Measurements from ENCODE around the gene SLC26A11. TPM values are rescaled to one million over a fixed set of nuclear protein-coding genes. Genes with fewer than 3 reads are reported as not detected.

Gene SLC26A11
- polyA plus RNA-seq, 2 of the 4 experiments (the other 2 are of a cell fraction): 8.3 to 13.7 TPM

GRCh38 chr17:80262291-80262690, 42.1 kb downstream of the SLC26A11 start:
- peak overlapping the region; percentile 94 for H3K4me3 ChIP-seq
- CTCF ChIA-PET: interaction anchor here (0.6 to 1.1 kb wide), 2 partner anchors 9 to 29 kb away, joined by 3 to 4 read pairs; no protein-coding TSS in a partner anchor
- H3K4me1 ChIP-seq: peaks cover 52% of the 10 kb centered on the region
- ATAC-seq (peak in 1 of 2 experiments; percentile 0; a peak in 2 of 6 replicates), FAIRE-seq (no peak), DNase-seq (ENCODE audit: low read depth in 1 of 2, low spot score in 1 of 2) (no peak)
- peak overlapping the region; percentile 100 for H3K27ac ChIP-seq
- TF ChIP-seq, protein P1, sequence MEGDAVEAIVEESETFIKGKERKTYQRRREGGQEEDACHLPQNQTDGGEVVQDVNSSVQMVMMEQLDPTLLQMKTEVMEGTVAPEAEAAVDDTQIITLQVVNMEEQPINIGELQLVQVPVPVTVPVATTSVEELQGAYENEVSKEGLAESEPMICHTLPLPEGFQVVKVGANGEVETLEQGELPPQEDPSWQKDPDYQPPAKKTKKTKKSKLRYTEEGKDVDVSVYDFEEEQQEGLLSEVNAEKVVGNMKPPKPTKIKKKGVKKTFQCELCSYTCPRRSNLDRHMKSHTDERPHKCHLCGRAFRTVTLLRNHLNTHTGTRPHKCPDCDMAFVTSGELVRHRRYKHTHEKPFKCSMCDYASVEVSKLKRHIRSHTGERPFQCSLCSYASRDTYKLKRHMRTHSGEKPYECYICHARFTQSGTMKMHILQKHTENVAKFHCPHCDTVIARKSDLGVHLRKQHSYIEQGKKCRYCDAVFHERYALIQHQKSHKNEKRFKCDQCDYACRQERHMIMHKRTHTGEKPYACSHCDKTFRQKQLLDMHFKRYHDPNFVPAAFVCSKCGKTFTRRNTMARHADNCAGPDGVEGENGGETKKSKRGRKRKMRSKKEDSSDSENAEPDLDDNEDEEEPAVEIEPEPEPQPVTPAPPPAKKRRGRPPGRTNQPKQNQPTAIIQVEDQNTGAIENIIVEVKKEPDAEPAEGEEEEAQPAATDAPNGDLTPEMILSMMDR (IDR thresholded peaks at IDR 0.05): no peak
- TF ChIP-seq HDAC2 (IDR thresholded peaks at IDR 0.05) (no peak), FOSL2 (IDR thresholded peaks at IDR 0.05) (no peak), FOSL2 (CRISPR knock-in tag; IDR thresholded peaks at IDR 0.05) (no peak), ZC3H11A (IDR thresholded peaks at IDR 0.05) (no peak), CBX8 (IDR thresholded peaks at IDR 0.05) (no peak), HOXB13 (CRISPR knock-in tag; IDR thresholded peaks at IDR 0.05; ENCODE audit: low read depth) (no peak), HES2 (IDR thresholded peaks at IDR 0.05) (no peak), ZNF302 (CRISPR knock-in tag; IDR thresholded peaks at IDR 0.05) (no peak), BCL3 (IDR thresholded peaks at IDR 0.05) (no peak)
- H3K4me2 ChIP-seq: peak overlapping the region; percentile 85
- WGBS (ENCODE audit: missing lambda C conversion rate): 37% methylated on average over 3 of the region's 3 CpGs
- POLR2A ChIA-PET: interaction anchor here (2.0 to 3.1 kb wide), 2 partner anchors 10 to 161 kb away, joined by 6 to 9 read pairs; partner anchors contain the start of gene GAA
- H3K9me3 ChIP-seq: no peaks in the 10 kb centered on the region

GRCh38 chr17:80262775-80263244, 42.6 kb downstream of the SLC26A11 start:
- POLR2A ChIA-PET: interaction anchor here (2.0 to 3.1 kb wide), 2 partner anchors 10 to 161 kb away, joined by 6 to 9 read pairs; partner anchors contain the start of gene GAA
- TF ChIP-seq CHD2 (IDR thresholded peaks at IDR 0.05; ENCODE audit: low read length, partially characterized antibody) (no peak), MAX (IDR thresholded peaks at IDR 0.05) (no peak), RCOR1 (IDR thresholded peaks at IDR 0.05; ENCODE audit: low read depth, low read length) (no peak), FOSL2 (IDR thresholded peaks at IDR 0.05) (no peak), FOSL2 (CRISPR knock-in tag; IDR thresholded peaks at IDR 0.05) (no peak)
- Histone ChIP-seq H3K27ac (peak overlapping the region; percentile 100), H3K4me1 (peaks cover 47% of the 10 kb centered on the region), H3K4me3 (peak overlapping the region; percentile 94), H3K9me3 (no peaks in the 10 kb centered on the region), H3K4me2 (peak overlapping the region; percentile 85)
- FAIRE-seq (no peak), DNase-seq (ENCODE audit: low read depth in 1 of 2, low spot score in 1 of 2) (no peak), ATAC-seq (peak in 1 of 2 experiments; percentile 1; a peak in 1 of 6 replicates)
- WGBS (ENCODE audit: missing lambda C conversion rate): 76% methylated on average over 8 of the region's 8 CpGs
- CTCF ChIA-PET: interaction anchor here (1.1 to 1.6 kb wide), 2 partner anchors 10 to 162 kb away, joined by 3 to 5 read pairs; partner anchors contain the start of gene GAA

DNA sequence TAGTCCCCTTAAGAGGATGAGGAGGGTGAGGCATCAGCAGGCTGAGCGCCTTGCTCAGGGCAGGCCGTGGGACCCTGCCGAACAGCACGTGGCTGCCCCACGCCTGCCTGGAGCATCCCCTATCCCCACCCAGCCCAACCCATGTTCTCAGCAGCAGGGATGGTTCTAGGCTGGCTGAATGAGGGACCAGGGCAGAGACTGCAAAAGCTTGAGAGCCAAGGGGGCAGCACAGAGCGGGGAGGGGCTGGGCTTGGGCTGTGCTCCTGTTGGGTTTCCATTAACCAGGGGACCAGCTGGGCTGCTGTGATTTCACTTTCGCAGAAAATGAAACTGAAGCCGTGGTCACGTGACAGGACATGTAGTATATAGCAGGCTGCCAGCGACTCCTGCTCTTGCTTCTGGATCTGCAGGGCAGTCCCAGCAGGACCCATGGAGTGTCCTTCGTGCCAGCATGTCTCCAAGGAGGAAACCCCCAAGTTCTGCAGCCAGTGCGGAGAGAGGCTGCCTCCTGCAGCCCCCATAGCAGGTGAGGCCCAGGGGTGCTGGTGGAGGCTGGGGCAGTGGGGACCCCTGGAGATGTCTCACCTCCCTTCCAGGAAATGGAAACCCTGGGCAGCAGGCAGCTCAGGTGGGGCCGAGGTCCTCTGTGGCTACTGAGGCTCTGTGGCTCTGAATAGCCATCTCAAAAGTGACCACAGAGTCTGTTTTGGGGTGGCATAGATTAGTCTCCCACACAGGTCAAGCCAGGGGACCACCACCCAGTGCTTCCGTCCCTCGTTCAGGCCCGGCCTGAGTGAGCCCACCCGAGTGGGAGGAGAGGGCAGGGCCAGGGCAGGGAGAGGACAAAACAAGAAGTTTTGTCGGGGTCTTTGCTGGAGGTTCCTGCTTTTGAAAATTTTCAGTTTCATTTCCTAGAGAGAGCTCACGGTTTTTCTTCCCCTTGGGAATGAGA, 43.3 kb downstream of the SLC26A11 start:
- ATAC-seq (peak; percentile 2 to 43; a peak in 4 of 6 replicates), FAIRE-seq (no peak), DNase-seq (ENCODE audit: low read depth in 1 of 2, low spot score in 1 of 2) (peak; percentile 66 to 75)
- peaks cover 40% of the 10 kb centered on the region for H3K4me1 ChIP-seq
- ChIA-PET POLR2A (interaction anchor here (2.0 to 3.1 kb wide), 2 partner anchors 9 to 162 kb away, joined by 6 to 9 read pairs; partner anchors contain the start of gene GAA), CTCF (interaction anchor here (0.6 to 2.3 kb wide), 5 partner anchors 11 to 176 kb away, joined by 3 to 9 read pairs (median 3); partner anchors contain the start of gene GAA)
- 69% methylated on average over 18 of the region's 19 CpGs for WGBS (ENCODE audit: missing lambda C conversion rate)
- no peaks in the 10 kb centered on the region for H3K9me3 ChIP-seq
- H3K4me3 ChIP-seq: 0 out of 3 replicates have a peak overlapping the region, but pooled peaks have one; percentile 94
- peak overlapping the region; percentile 100 for H3K27ac ChIP-seq
- H3K4me2 ChIP-seq: peak overlapping the region; percentile 85
- TF ChIP-seq POLR2AphosphoS2 (conservative IDR thresholded peaks at IDR 0.05; ENCODE audit: low read length) (no peak), REST (IDR thresholded peaks at IDR 0.05) (no peak), TFCP2L1 (CRISPR knock-in tag; IDR thresholded peaks at IDR 0.05) (no peak), FOXS1 (CRISPR knock-in tag; IDR thresholded peaks at IDR 0.05) (no peak), JUN (IDR thresholded peaks at IDR 0.05) (no peak; a peak in 1 of 5 replicates), RCOR1 (IDR thresholded peaks at IDR 0.05; ENCODE audit: low read depth, low read length) (no peak), BHLHE40 (IDR thresholded peaks at IDR 0.05; ENCODE audit: low read depth, low read length) (no peak), FOSB (CRISPR knock-in tag; IDR thresholded peaks at IDR 0.05) (no peak), GATA3 (IDR thresholded peaks at IDR 0.05; ENCODE audit: borderline replicate concordance) (0 out of 2 replicates have a peak, but pooled peaks have one; percentile 26), HES2 (IDR thresholded peaks at IDR 0.05) (no peak), JUNB (IDR thresholded peaks at IDR 0.05) (no peak), CEBPB (IDR thresholded peaks at IDR 0.05) (no peak)

All from A549 (cell line).